ENCODE data around the gene CDX1.

The CDX1 gene

GRCh38 chr5:150146235-150146634 lies 20.3 kb upstream of the CDX1 start:
- no peaks in the 10 kb centered on the region for H3K9me3 ChIP-seq (ENCODE audit: severe bottlenecking)
- TF ChIP-seq CTCF (IDR thresholded peaks at IDR 0.05; ENCODE audit: low read depth, low read length): no peak
- no peaks in the 10 kb centered on the region for H3K27me3 ChIP-seq (ENCODE audit: insufficient read depth, low read depth, severe bottlenecking)
- H3K36me3 ChIP-seq: no peaks in the 10 kb centered on the region
- no peak for DNase-seq
- H3K27ac ChIP-seq: no peak overlapping the region
- H3K4me3 ChIP-seq (ENCODE audit: low read depth, low read length): no peak overlapping the region

- Histone ChIP-seq H3K27me3 (ENCODE audit: insufficient read depth, low read depth, severe bottlenecking) (no peaks in the 10 kb centered on the region), H3K4me3 (ENCODE audit: low read depth, low read length) (no peak overlapping the region), H3K36me3 (no peaks in the 10 kb centered on the region), H3K27ac (no peak overlapping the region), H3K9me3 (ENCODE audit: severe bottlenecking) (no peaks in the 10 kb centered on the region)
- TF ChIP-seq CTCF (IDR thresholded peaks at IDR 0.05; ENCODE audit: low read depth, low read length): no peak
- no peak for DNase-seq
These were observed 19.5 kb upstream of the CDX1 start for GRCh38 chr5:150146862-150147601.

DNA sequence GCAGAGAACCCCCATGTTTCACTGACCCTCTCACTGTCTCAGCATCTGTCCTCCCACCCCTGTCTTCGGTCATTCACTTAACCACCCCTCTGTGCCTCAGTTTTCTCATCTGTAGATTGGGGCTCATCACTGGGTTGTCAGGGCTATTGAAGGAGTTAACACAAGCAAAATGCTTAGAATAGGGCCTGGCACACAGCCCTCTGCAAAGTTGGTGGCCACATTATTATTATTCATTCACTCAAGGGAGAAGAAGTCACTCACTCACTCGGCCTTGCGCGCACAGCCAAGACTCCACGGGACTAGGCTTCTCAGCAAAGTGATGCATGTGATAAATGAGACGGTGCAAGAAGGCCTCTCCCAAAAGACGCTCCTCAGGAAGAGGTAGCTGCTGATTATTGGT lies 18.9 kb upstream of the CDX1 start:
- no peaks in the 10 kb centered on the region for H3K9me3 ChIP-seq (ENCODE audit: severe bottlenecking)
- no peak overlapping the region for H3K4me3 ChIP-seq (ENCODE audit: low read depth, low read length)
- no peaks in the 10 kb centered on the region for H3K36me3 ChIP-seq
- no peak overlapping the region for H3K27ac ChIP-seq
- no peak for DNase-seq
- H3K27me3 ChIP-seq (ENCODE audit: insufficient read depth, low read depth, severe bottlenecking): no peaks in the 10 kb centered on the region
- TF ChIP-seq CTCF (IDR thresholded peaks at IDR 0.05; ENCODE audit: low read depth, low read length): no peak

DNA sequence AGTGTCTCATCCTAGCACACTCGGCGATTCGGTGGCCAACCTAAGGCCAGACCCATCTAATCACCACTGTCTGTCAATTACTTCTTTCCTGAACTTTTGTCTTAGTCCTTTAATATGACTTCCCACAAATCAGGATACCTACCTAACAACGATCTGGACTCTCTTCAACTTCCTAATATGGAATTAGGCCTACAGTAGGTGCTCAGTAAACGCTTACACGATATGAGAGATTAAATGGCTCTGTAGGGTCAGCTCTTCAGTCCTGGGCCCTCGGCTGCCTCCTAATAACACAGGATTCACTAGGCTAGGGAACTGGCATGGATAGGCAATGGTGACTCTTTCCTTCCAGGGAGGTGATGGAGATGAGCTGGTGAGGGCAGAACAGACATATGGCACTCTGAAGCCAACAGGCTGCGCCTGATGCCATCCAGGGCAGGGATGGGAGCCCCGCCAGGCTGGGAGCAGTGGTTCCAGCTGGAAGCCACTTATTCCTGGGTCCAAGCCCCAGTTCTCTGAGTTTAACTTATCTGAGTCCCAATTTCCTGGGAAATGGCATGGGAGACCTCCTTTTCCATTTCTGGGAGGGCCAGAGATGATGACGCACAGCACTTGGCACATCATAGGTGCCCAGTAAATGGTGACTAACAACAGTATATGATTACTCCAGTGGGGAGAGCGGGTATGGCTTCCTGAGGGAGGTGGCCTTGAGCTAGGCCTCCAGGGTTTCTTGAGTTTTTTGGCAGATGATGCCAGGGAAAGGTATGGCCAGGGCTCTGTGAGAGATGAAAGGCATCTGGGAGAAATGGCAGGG lies 18.3 kb upstream of the CDX1 start:
- H3K4me3 ChIP-seq (ENCODE audit: low read depth, low read length): no peak overlapping the region
- H3K27ac ChIP-seq: no peak overlapping the region
- TF ChIP-seq CTCF (IDR thresholded peaks at IDR 0.05; ENCODE audit: low read depth, low read length): no peak
- no peaks in the 10 kb centered on the region for H3K27me3 ChIP-seq (ENCODE audit: insufficient read depth, low read depth, severe bottlenecking)
- no peak for DNase-seq
- no peaks in the 10 kb centered on the region for H3K36me3 ChIP-seq
- H3K9me3 ChIP-seq (ENCODE audit: severe bottlenecking): no peaks in the 10 kb centered on the region

DNA sequence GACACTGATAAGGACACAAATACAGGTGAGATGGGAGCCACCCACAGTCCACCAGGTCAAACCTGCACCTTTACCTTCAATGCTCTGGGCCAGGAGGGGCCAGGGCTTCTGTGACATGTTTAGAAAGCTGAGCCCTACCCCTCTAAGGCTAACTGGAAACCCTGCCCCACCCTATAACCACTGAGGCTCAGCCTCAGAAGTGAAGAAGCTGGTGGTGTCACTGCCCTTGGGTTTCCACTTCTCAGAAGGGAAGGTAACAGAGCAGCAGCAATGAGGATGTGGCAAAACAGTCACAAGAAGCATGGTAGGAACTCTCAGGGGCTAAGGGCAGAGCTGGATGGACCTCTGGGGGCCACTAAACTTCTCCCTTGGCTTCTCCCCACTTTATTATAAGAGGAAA lies 17.0 kb upstream of the CDX1 start:
- H3K4me3 ChIP-seq (ENCODE audit: low read depth, low read length): no peak overlapping the region
- H3K27me3 ChIP-seq (ENCODE audit: insufficient read depth, low read depth, severe bottlenecking): no peaks in the 10 kb centered on the region
- no peak overlapping the region for H3K27ac ChIP-seq
- H3K36me3 ChIP-seq: no peaks in the 10 kb centered on the region
- no peak for DNase-seq
- TF ChIP-seq CTCF (IDR thresholded peaks at IDR 0.05; ENCODE audit: low read depth, low read length): no peak
- H3K9me3 ChIP-seq (ENCODE audit: severe bottlenecking): no peaks in the 10 kb centered on the region

Data from WERI-Rb-1 (cell line).